ENCODE measurements around the gene FCRLA. TPM values are rescaled to one million over a fixed set of nuclear protein-coding genes. Genes with fewer than 3 reads are reported as not detected.

The FCRLA gene
- total and polyA plus RNA-seq, 7 donors = 0.10 to 0.90 (median 0.36) TPM; not detected in 2

DNA sequence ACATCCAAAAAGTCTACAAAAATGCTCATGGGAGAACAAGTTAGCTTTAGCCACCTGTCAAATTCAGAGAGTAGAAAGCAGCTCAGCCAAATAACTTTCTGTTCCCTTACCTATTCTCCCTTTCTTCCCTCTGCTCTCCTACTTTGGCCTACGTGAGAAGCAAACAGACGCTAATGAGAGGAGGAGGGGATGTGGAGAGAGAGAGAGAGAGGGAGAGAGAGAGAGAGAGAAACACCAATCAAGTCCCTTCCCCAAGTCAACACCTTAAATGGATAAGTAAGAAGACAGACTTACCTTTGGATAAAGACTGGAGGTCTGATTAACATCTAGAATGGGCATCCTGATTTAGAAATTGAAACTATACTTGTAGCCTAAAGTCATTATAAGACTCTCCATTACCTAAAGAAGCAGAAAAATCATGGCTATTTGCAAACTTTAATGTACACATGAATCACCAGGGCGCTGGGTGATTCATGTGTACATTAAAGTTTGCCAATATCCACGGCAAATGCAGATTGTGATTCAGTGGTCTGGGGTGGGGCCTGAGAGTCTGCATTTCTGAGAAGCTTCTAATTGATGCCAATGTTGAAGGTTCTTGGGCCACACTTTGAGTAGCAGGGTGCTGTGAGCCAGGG, 29.4 kb downstream of the FCRLA start:
- no peak overlapping the region for H3K27ac ChIP-seq
- 75 to 80% (median 79%) methylated on average over 4 of the region's 4 CpGs for WGBS, 3 donors
- DNase-seq = no peak
- H3K9me3 ChIP-seq = no peaks in the 10 kb centered on the region
- H3K4me1 ChIP-seq = no peaks in the 10 kb centered on the region
- H3K27me3 ChIP-seq (ENCODE audit: insufficient read depth in 3 of 3, low read length in 2 of 3) = peaks cover 0 to 6% (median 4%) of the 10 kb centered on the region in 3 donors
- H3K4me3 ChIP-seq = no peak overlapping the region
- TF ChIP-seq, protein P1, sequence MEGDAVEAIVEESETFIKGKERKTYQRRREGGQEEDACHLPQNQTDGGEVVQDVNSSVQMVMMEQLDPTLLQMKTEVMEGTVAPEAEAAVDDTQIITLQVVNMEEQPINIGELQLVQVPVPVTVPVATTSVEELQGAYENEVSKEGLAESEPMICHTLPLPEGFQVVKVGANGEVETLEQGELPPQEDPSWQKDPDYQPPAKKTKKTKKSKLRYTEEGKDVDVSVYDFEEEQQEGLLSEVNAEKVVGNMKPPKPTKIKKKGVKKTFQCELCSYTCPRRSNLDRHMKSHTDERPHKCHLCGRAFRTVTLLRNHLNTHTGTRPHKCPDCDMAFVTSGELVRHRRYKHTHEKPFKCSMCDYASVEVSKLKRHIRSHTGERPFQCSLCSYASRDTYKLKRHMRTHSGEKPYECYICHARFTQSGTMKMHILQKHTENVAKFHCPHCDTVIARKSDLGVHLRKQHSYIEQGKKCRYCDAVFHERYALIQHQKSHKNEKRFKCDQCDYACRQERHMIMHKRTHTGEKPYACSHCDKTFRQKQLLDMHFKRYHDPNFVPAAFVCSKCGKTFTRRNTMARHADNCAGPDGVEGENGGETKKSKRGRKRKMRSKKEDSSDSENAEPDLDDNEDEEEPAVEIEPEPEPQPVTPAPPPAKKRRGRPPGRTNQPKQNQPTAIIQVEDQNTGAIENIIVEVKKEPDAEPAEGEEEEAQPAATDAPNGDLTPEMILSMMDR (IDR thresholded peaks at IDR 0.05) = no peak
- no peak for ATAC-seq
- H3K36me3 ChIP-seq (ENCODE audit: insufficient read depth in 1 of 2, low read depth in 1 of 2) = no peaks in the 10 kb centered on the region
- intact Hi-C loops (cut with DNase I) = no loop called here

DNA sequence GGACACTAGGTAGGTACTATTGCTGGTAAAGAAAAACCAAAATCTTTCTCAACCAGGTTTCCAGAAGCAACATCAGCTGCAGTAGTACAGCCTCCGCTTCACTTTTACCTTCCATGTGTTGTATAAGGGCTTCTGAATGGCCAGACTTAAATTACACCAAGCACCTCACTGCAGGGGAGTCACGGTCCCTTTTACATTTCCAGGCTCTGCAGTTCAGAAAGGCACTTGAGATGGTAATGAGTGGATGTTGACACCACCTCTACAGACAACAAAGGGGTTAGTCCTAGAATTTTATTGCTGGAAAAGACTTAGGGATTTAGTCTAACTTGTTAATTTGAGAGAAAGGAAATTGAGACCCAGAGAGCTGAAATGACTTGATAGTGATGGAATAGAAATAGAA, 30.6 kb downstream of the FCRLA start:
- no peaks in the 10 kb centered on the region for H3K4me1 ChIP-seq
- no peak overlapping the region for H3K27ac ChIP-seq
- no peak overlapping the region for H3K4me3 ChIP-seq
- no peaks in the 10 kb centered on the region for H3K27me3 ChIP-seq (ENCODE audit: insufficient read depth in 3 of 3, low read length in 2 of 3)
- ATAC-seq = no peak
- DNase-seq = no peak
- TF ChIP-seq, protein P1 (IDR thresholded peaks at IDR 0.05) = no peak
- 46 to 60% (median 53%) methylated on average over 2 of the region's 2 CpGs for WGBS, 3 donors
- intact Hi-C loops (cut with DNase I) = no loop called here
- H3K36me3 ChIP-seq (ENCODE audit: insufficient read depth in 1 of 2, low read depth in 1 of 2) = no peaks in the 10 kb centered on the region
- H3K9me3 ChIP-seq = no peaks in the 10 kb centered on the region

- intact Hi-C loops (cut with DNase I) = no loop called here
- DNase-seq (peak; percentile 31 to 52), ATAC-seq (peak in 3 of 4 donors; percentile 32 to 51 (median 49))
- no peak overlapping the region for H3K27ac ChIP-seq
- TF ChIP-seq, protein P1 (IDR thresholded peaks at IDR 0.05) = peak; percentile 11
- no peaks in the 10 kb centered on the region for H3K9me3 ChIP-seq
- no peaks in the 10 kb centered on the region for H3K27me3 ChIP-seq (ENCODE audit: insufficient read depth in 3 of 3, low read length in 2 of 3)
- H3K4me3 ChIP-seq = no peak overlapping the region
- WGBS, 3 donors = 83 to 89% (median 85%) methylated on average over 4 of the region's 4 CpGs
- H3K4me1 ChIP-seq = no peaks in the 10 kb centered on the region
- H3K36me3 ChIP-seq (ENCODE audit: insufficient read depth in 1 of 2, low read depth in 1 of 2) = no peaks in the 10 kb centered on the region
These were observed 31.7 kb downstream of the FCRLA start for GRCh38 chr1:161738627-161739287.

- Histone ChIP-seq H3K4me1 (no peaks in the 10 kb centered on the region), H3K36me3 (ENCODE audit: insufficient read depth in 1 of 2, low read depth in 1 of 2) (no peaks in the 10 kb centered on the region), H3K9me3 (no peaks in the 10 kb centered on the region), H3K27me3 (ENCODE audit: insufficient read depth in 3 of 3, low read length in 2 of 3) (peaks cover 0 to 2% (median 0%) of the 10 kb centered on the region in 3 donors), H3K4me3 (no peak overlapping the region), H3K27ac (no peak overlapping the region)
- WGBS, 3 donors = 67 to 75% (median 70%) methylated on average over 8 of the region's 8 CpGs
- TF ChIP-seq, protein P1 (IDR thresholded peaks at IDR 0.05) = no peak
- intact Hi-C loops (cut with DNase I) = loop anchor here in 1 of 2 donors (2.0 to 10.0 kb wide), 3 partner anchors 93 to 335 kb away; no protein-coding TSS in a partner anchor
- ATAC-seq (no peak), DNase-seq (no peak)
These were observed 33.0 kb downstream of the FCRLA start for GRCh38 chr1:161739865-161740566.
